ENCODE measurements around the gene ARHGAP29.

- no peak for TF ChIP-seq CTCF (conservative IDR thresholded peaks at IDR 0.05; ENCODE audit: low read depth, low read length)
- no peak for TF ChIP-seq POLR2A (IDR thresholded peaks at IDR 0.05; ENCODE audit: low read depth, low read length)
- no peak for TF ChIP-seq NFE2L2 (IDR thresholded peaks at IDR 0.05; ENCODE audit: low read depth, low read length)
- TF ChIP-seq SMC3 (IDR thresholded peaks at IDR 0.05; ENCODE audit: low read depth, low read length): no peak
- no peak for TF ChIP-seq MAFK (IDR thresholded peaks at IDR 0.05; ENCODE audit: low read depth, low read length)
- TF ChIP-seq RAD21 (IDR thresholded peaks at IDR 0.05; ENCODE audit: low read length): no peak
- no peak for TF ChIP-seq USF2 (IDR thresholded peaks at IDR 0.05; ENCODE audit: low read depth, low read length)
- TF ChIP-seq CEBPB (IDR thresholded peaks at IDR 0.05; ENCODE audit: low read depth, low read length): no peak
These were observed 112.8 kb downstream of the ARHGAP29 start for GRCh38 chr1:94124538-94124937.

Measured in IMR-90 (cell line).